ENCODE measurements around the gene AMOTL1.
"Not testable (repeated sequence)": the region's sequence is repeated elsewhere in the genome, so short reads cannot be mapped to it uniquely, and the experiment has no call there.

AMOTL1 gene

DNA sequence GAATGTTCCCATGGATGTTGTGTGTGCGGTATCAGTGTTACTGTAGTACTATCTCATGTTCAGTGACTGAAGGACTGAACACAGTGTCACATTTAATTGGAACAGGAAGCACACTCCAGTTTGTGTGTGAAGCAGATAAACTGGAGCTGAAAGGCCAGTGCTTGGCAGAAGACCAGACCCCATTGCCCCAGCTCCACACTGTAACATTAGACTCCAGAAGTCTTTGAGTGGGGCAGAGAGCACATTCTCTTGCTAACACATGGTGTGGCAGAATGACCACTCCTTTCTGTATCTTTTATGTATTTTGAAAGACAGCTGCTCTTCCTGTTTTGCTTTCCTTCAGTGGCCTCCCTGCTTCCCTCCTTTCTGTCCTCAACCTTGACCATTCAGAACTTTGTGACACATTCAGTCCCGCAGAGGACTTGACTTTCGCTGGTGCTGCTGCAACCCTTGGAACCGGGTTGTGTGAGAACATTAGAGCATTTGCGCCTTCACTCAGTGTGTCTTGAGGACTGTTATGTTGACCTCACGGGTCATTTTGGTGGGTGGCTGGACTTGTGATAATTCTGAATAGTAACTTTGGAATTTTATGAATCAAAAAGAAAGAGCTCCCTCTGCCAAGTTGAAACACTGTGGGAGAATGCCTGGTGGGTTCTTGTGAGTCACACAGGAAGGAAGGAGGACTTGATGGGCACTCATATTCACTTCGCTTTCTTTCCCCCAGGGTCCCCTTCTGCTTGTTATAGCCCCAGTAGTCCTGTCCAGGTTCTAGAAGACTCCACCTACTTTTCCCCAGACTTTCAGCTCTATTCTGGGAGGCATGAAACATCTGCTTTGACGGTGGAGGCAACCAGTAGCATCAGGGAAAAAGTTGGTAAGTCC is 26.4 kb downstream of the AMOTL1 start:
- no peak for DNase-seq

DNA sequence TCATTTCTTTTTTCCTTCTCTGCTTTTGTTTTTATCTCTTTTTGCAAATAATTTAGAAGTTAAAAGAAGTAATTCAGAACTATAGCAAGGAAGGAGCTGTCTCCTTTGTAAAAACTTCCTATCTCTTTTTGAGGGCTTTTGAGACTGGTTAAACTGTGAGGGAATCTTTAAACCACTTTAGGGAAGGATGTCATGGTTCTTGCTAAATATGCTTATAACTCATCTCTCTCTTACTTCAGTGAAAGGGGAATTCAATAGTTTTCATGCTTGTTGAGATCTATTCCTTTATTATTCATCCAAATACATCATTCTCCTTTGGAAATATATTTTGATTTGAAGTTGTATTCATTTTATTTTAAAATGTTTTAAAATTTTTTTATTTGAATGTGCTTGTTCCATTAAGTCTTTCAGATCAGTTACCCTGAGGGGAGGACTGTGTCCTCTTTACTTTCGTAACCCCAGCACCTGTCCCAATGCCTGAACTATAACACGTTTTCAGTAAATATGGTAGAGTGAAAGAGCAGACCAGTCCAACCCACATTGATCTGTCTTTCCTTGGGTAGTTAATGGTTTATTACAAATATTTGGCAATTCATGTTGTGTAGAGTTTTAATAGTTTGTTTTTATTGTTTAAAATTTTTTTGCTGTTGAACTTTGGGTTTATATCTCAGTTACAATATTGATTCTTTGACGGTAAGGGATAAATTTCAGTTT is 27.5 kb downstream of the AMOTL1 start:
- no peak for DNase-seq

DNA sequence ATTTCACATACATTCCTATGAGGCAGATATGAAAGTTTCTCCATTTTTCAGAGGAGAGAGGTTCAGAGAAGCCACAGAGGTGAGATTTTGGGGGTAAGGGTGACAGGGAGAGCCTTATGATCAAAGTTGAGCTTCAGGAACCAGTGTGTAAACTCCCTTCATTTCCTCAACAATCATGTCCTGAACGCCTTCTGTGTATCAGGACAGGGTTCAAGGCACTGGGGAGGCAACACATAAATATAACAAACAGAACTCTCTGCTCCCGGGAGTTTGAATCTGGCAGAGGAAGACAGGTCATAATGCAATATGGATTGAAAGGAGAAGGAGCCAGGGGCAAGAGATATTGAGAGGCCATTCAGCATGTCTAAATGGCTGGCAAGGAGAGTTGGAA is 28.0 kb downstream of the AMOTL1 start:
- no peak for DNase-seq

DNA sequence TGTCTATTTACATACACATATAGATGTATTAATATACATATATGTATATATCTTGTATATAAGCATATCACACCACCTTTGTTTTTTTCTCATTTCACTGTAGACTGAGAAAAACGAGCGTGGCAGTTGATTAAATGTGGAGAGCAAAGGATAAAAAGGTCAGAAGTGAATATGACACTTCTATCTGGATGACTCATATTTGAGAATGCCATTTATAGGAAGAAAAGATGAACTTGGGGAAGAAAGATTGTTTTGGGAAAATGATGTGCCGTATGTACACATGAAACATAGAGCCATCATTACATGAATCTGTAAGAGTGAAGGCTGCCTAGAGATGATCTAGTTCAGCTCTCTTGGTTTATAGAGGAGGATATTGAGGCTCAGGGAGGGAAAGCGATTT is 28.7 kb downstream of the AMOTL1 start:
- no peak for DNase-seq

DNA sequence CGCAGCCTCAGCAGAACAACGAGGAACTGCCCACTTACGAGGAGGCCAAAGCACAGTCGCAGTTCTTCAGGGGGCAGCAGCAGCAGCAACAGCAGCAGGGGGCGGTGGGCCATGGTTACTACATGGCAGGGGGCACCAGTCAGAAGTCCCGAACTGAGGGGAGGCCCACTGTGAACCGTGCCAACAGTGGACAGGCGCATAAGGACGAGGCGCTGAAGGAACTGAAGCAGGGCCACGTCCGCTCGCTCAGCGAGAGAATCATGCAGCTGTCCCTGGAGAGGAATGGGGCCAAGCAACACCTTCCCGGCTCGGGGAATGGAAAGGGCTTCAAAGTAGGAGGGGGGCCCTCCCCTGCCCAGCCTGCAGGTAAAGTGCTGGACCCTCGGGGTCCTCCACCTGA is 31.6 kb downstream of the AMOTL1 start:
- no peak for DNase-seq

DNA sequence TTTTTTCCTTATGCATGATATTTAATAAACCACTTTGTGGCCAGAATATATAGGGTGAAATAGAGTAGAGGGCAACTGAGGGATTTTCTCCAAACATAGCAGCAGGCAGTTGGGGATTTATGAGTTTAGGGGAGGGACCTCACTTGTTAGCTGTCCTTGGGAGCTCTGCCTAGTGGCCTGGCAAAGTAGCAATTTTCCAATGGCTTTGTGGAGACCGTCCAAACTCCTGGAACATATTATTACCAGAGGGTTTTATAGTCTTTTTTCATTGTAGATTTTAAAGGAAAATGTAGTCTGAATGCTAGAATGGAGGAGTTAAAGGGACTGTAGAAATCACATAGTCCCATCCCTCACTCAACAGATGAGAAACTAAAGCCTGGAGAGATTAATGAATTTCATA is 32.3 kb downstream of the AMOTL1 start:
- DNase-seq, result no peak

DNA sequence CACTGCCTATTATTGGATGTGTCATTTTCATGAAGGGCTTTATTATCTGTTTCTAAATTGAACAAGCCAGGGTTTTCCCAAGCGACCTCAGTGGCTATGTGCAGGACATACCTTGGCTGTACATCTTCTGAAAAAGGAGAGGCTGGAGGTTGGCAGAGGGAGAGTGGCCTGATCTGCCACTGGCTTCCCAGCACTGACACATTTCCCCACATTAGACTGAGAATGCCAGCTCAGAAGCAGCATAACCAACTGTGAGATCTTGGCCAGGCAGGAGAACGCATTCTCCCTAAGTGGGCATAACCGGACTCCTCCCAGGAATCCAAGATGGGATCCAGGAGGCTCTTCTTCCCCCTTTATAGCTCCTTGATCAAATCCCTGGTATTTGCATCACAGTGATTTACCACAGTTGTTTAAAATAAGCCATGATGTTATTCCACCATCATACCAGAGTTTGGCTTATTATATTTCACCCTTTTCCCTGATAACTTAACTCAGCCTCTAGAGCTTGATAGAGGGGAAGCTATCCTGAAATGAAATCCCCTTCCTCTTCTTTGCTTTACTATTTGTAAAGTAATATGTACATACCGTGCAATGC is 33.8 kb downstream of the AMOTL1 start:
- DNase-seq, result no peak

DNA sequence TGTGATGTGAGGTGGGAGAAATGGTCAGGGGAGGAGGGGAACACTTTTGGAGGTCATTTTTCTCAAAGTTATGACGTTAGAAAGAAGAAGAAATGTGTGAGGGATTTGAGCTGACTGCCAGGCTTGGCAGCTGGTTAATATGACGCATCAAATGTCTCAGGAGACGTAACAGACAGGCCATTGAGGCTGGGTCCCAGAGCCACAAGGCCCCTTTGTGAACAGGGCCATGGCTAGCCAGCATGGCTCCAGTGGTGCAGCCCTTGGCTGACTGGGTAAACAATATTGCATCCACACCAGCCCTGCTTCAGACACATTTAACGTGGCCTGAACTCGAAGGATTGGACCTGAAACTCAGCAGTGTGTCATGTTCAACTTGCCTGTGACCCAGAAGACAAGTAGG is 34.3 kb downstream of the AMOTL1 start:
- no peak for DNase-seq

DNA sequence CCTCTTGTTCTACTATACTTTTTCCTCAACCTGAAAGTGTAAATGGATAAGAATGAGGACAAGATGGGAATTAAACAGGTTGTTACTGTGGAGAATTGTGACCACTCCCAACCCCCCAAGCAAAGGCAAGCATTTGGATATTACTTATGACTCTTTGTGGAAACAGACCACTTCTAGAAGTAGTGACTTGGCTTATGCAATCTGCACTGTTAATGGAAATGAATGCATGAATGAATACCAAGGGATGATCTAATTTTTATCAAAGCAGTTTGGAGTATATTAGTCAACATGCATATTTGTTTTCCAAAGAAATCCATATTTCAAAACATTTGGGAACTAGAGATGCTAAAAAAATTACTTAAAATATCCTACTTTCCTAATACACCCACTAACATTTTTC is 35.3 kb downstream of the AMOTL1 start:
- no peak for DNase-seq

DNA sequence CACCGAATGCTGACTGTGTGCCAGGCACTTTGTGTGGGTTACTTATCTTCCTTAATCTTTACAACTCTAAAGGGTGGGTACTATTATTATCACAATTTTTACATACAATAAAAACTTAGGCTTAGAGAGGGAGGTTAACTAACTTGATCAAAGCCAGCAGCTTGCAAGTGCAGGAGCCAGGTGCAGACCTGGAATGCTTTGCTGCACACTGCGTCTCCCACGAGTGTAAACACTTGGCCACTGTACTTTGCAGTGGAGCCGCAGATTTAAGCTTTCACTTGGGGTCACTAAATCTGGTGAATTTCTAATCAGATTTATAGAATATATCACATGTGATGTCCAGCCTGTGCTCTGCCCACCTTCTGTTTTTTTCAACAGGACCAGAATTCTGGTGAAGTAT is 36.7 kb downstream of the AMOTL1 start:
- DNase-seq, result no peak

DNA sequence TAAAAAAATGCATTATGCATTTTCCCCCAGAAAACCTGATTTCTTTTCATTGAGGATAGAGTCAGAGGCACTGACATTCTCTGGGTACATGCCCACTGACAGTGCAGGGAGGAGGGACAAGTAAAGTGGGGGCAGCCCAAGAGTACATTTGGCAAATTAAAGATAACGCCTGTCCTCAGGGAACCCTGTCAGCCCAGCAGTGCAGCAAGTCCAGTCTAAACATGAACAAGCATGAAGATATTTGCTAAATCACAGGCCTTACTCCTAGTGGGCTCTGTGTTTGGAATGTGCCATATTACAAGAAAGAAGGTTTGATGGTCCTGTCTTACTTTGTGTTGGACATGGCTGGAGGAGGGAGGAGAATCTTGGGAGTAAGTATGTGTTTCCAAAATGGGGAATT is 37.9 kb downstream of the AMOTL1 start:
- no peak for DNase-seq

DNA sequence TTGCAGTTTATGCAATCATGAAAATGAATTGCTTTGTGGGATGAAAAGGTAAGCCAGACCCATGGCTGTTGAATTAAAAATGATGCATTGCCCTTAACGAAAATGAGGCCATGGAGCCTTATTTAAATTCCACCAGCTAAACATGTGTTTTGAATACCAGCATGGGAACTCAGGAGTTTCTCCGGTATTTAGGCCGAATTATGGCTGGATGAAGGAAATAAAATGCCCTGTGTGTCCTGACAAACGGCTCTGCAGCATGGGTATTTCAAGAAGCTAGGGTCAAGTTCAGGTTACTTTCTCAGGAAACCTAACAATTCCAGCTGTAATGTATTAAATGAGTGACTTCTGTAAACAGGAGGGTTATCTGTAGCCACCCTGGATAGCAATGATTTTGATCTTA is 38.3 kb downstream of the AMOTL1 start:
- DNase-seq, result no peak

DNA sequence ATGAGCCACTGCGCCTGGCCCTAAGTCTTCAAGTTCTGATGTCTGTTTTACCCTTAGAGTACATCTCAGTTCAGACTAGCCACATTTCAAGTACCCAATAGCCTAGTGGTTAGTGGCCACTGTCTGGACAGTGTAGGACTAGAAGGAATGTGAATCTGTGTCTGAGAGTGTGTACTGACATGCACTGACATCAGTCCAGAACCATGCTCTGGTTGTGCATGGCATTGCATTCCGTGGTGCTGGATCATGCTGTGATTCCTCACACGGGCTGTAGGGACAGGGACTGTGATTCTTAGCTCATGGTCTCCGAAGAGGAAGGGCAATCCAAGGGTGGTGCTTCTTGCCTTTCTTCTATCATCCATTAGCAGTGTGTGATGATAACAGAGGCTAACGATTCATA is 41.1 kb downstream of the AMOTL1 start:
- DNase-seq, result no peak

DNA sequence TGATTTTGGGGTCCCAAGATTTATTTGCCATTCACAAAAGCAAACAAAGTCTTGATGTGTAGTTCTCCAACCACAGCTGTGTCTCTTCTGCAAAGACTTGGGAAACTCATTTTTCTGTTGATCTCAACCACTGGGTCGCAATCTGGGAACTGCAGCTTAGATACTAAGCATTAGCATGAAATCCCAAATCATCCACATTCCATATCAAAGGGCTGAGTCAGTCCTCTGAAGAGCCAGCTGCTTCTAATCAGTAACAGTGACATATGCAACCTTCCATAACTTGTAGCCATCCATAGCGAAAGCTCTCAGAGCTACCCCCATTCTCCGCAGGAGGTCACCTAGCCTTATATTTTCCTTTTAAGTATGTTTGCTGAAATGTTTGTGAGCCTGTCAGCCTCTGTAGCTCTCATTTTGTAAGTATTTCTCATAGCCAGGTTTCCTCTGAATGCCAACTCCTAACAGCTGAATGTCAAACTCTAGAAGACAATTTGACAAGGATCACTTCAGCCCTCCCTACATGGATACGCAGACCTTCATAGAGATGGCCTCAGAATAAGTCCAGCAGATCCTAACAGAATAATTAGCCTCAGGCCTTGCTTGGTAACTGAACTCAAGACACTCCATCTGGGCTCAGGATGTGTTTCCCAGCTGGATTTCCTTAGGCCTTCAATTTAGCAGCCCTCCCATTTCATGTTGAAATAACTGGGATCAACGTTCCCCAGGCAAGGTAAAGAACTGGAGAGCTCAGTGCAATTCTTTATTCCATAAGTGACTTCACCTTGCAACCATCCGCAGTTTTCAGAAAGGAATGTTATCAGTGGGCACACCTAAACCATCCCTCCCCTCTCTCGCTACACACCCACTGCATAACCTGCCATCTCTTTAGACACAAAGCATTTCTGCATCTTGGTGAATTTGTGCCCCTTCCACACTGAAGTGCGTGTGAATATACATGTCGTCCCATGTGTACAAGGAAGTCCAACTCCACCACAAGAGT is 44.9 kb downstream of the AMOTL1 start:
- not testable (repeated sequence) for DNase-seq

DNA sequence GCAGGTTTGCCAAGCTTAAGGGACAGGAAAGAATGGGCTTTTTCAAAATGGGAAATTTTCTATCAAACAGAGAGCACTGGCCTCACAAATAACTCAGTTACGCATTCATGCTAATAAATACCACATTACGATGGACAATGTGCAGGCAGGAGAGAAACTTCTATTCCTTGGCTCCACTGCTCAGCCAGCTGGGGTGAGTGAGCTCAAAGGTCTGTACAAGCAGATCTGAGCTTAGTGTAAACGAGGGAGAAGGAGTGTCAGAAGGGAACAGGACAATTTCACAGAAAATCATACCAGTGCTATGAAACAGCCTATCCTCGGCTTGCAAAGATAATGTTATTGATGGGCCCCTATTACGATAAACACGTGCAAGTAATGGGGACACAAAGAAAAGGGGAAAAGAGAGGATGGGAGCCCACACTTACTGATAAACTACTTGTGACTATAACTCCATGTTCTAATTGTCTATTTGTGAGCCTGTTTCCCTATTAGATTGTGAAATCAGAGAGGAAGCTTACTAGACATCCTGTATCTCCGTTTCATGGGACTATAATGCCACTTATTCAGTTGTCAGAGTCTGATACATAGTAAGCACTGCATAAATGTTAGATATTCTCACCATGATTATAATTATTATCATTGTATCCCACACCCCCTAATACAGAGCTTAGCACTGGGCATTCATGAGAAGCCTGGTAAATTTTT is 46.3 kb downstream of the AMOTL1 start:
- DNase-seq, result no peak

DNA sequence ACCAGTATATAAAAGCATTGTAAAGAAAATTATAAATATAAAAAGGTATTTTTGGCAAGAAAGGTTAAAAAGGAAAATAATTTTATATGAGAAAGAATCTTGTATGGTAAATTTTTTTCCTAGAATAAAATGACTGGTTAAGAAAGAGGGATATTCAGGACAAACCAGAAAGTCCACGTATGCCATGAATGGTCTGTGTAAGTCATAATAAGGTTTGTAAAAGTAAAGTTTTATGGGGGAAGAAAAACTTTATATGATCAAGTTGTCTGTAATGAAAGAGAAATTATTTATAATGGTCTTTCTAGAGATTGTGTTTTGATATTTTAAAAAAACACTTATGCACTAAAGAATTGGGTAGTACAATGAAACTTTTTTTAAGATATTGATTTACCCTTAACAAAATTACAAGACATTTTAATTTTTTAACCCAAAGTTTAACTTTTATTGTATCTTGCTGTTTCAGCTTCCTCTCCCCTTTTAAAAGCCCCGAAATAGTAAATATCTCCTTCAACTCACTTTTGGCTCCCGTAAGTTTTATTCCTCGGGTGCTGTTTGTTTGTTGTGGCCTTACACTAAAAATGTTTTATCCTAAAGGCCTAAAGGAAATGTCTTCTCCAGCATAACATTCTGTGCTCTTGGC is 47.7 kb downstream of the AMOTL1 start:
- no peak for DNase-seq

DNA sequence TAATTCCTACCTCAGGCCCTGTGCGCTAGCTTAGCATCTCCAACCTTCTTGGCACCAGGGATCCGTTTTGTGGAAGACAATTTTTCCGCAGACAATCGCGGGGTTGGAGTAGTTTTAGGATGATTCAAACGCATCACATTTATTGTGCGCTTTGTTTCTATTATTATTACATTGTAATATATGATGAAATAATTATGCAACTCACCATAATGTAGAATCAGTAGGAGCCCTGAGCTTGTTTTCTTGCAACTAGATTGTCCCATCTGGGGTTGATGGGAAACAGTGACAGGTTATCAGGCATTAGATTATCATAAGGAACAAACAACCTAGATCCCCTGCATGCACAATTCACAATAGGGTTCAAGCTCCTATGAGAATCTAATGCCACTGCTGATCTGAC is 52.3 kb downstream of the AMOTL1 start:
- no peak for DNase-seq

DNA sequence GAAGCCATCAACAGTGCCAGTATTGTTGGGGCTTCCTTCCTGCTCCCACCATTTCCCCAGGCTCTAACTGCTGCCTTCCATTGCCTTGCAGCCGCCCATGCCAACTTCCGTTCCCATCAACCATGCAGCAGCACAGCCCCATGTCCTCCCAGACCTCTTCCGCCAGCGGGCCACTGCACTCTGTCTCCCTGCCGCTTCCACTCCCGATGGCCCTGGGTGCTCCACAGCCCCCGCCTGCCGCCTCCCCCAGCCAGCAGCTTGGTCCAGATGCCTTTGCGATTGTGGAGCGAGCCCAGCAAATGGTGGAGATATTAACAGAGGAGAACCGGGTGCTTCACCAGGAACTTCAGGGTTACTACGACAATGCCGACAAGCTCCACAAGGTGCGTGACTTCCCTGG is 53.3 kb downstream of the AMOTL1 start:
- no peak for DNase-seq

DNA sequence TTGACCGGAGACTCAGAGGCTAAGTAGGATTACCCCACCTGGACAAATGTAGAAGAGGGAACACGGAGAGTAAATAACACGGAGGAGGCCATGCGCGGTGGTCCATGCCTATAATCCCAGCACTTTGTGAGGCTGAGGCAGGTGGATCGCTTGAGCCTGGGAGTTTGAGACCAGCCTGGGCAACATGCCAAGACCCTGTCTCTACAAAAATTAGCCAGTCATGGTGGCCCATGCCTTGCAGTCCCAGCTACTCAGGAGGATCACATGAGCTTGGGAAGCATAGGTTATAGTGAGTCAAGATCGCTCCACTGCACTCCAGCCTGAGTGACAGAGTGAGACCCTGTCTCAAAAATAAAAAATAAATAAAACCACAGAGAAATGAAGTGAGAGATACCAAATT is 53.9 kb downstream of the AMOTL1 start:
- no peak for DNase-seq

DNA sequence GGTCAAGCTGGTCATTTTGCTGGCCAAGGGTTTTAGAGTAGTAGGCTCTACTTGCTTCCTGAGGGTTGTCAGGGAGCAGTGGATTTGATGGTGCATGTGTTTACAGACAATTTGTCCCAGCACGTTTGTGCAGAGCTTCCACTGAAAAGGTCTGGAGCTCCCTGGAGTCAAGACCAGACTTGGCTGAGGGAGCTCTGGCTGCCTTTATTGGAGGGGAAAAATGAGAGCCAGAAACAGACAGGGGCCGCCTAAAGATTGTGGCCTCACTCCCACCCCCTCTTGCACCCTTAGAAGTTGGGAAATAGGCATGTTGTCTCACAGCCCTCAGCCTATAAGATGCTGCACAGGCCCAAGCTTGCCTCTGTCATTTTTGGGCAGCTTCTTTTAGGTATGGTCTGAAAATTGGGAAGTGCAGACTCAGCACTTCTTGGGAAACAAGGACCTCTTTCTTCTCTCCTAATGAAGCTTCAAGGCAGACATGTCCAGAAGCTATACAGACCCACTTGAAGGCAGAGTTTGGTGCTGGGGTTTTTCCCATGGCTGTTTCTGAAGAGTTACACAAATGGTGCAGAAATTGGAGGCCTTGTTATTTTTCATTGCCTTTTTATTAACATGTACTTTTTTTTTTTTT is 55.1 kb downstream of the AMOTL1 start:
- no peak for DNase-seq

DNA sequence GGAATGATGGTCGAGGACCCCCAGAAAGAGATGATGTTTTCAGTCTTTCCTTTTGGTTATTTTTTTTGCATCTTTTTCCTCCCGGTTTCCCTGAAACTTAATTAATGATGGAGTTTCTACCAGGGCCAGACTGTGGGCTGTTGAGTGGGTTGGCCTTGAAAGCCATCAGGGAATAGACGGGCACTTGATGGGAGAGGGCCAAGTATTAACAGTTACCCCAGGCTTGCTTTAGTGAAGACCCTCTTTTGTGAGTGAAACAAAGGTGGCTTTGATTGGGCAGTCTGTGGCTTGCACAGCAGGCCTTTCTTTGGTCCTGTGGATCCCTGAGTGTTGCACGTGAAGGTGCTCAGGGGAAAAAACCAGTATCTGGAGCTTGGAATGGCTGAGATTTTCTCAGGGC is 56.9 kb downstream of the AMOTL1 start:
- DNase-seq, result no peak
